Osteocyte (in vitro differentiated cells): ENCODE results near the gene PPP6R2. TPM values are rescaled to one million over a fixed set of nuclear protein-coding genes. Genes with fewer than 3 reads are reported as not detected.
A peak's percentile ranks its signal among the peaks of the same experiment; 100 is the strongest.

ENCODE experiments used
- DNase-seq: peaks from one replicate; pipeline ENCODE4 v3.0.0; 2021; ENCODE audit warnings: mixed read lengths; ENCODE audit not compliant: unreplicated experiment; ENCODE audit errors: extremely low spot score
- H3K27ac Mint-ChIP-seq: one replicate; pipeline ENCODE4 v1.8.0; 2021; ENCODE audit warnings: mild to moderate bottlenecking, mixed read lengths; ENCODE audit not compliant: unreplicated experiment
- H3K27me3 Mint-ChIP-seq: one replicate; pipeline ENCODE4 v1.8.0; 2021; ENCODE audit warnings: mixed read lengths; ENCODE audit not compliant: unreplicated experiment
- H3K36me3 Mint-ChIP-seq: one replicate; pipeline ENCODE4 v1.8.0; 2021; ENCODE audit warnings: mixed read lengths; ENCODE audit not compliant: unreplicated experiment
- H3K4me1 Mint-ChIP-seq: one replicate; pipeline ENCODE4 v1.8.0; 2021; ENCODE audit warnings: mixed read lengths; ENCODE audit not compliant: unreplicated experiment
- H3K4me3 Mint-ChIP-seq: one replicate; pipeline ENCODE4 v1.8.0; 2021; ENCODE audit warnings: mild to moderate bottlenecking, moderate library complexity, mixed read lengths; ENCODE audit not compliant: unreplicated experiment
- H3K9me3 Mint-ChIP-seq: one replicate; pipeline ENCODE4 v1.8.0; 2021; ENCODE audit warnings: mixed read lengths; ENCODE audit not compliant: unreplicated experiment
- CTCF ChIP-seq: fragments of 200-600 bp; sonication (generic); IDR thresholded peaks from 2 replicates; pipeline ENCODE4 v1.5.0; 2021; ENCODE audit warnings: antibody characterized with exemption, mild to moderate bottlenecking, moderate library complexity
- total RNA-seq: library from RNA; stranded (reverse); gene quantifications from 2 replicates; pipeline ENCODE4 v1.2.1, GENCODE V29; 2021

PPP6R2 gene
- total RNA-seq, 1 donor from 2014 or later: 62.6 TPM

GRCh38 chr22:50313021-50313420 lies 30.1 kb upstream of the PPP6R2 start:
- Mint-ChIP-seq H3K27ac (no peak overlapping the region), H3K27me3 (no peaks in the 10 kb centered on the region), H3K36me3 (no peaks in the 10 kb centered on the region), H3K4me1 (peaks cover 16% of the 10 kb centered on the region), H3K9me3 (no peaks in the 10 kb centered on the region), H3K4me3 (no peak overlapping the region)
- no peak for DNase-seq
- no peak for TF ChIP-seq CTCF

- no peak for TF ChIP-seq CTCF
- H3K9me3 Mint-ChIP-seq: no peaks in the 10 kb centered on the region
- no peak overlapping the region for H3K27ac Mint-ChIP-seq
- H3K4me1 Mint-ChIP-seq: peaks cover 12% of the 10 kb centered on the region
- no peaks in the 10 kb centered on the region for H3K36me3 Mint-ChIP-seq
- H3K4me3 Mint-ChIP-seq: no peak overlapping the region
- DNase-seq: no peak
- no peaks in the 10 kb centered on the region for H3K27me3 Mint-ChIP-seq
These were observed 29.5 kb upstream of the PPP6R2 start for GRCh38 chr22:50313600-50313999.

GRCh38 chr22:50314081-50314454 lies 29.1 kb upstream of the PPP6R2 start:
- TF ChIP-seq CTCF: no peak
- H3K4me3 Mint-ChIP-seq: no peak overlapping the region
- no peaks in the 10 kb centered on the region for H3K27me3 Mint-ChIP-seq
- H3K9me3 Mint-ChIP-seq: no peaks in the 10 kb centered on the region
- peak overlapping the region; percentile 34 for H3K27ac Mint-ChIP-seq
- peaks cover 8% of the 10 kb centered on the region for H3K4me1 Mint-ChIP-seq
- H3K36me3 Mint-ChIP-seq: no peaks in the 10 kb centered on the region
- no peak for DNase-seq

GRCh38 chr22:50314455-50315288 lies 28.5 kb upstream of the PPP6R2 start:
- H3K4me3 Mint-ChIP-seq: no peak overlapping the region
- DNase-seq: peak; percentile 83
- peak overlapping the region; percentile 34 for H3K27ac Mint-ChIP-seq
- TF ChIP-seq CTCF: no peak
- H3K9me3 Mint-ChIP-seq: no peaks in the 10 kb centered on the region
- no peaks in the 10 kb centered on the region for H3K27me3 Mint-ChIP-seq
- H3K36me3 Mint-ChIP-seq: no peaks in the 10 kb centered on the region
- H3K4me1 Mint-ChIP-seq: peaks cover 2% of the 10 kb centered on the region

GRCh38 chr22:50315289-50316113 lies 27.6 kb upstream of the PPP6R2 start:
- TF ChIP-seq CTCF: no peak
- no peak overlapping the region for H3K27ac Mint-ChIP-seq
- DNase-seq: no peak
- H3K9me3 Mint-ChIP-seq: no peaks in the 10 kb centered on the region
- no peak overlapping the region for H3K4me3 Mint-ChIP-seq
- H3K27me3 Mint-ChIP-seq: no peaks in the 10 kb centered on the region
- no peaks in the 10 kb centered on the region for H3K36me3 Mint-ChIP-seq
- H3K4me1 Mint-ChIP-seq: peaks cover 2% of the 10 kb centered on the region
